NCI-H460 (cell line): ENCODE results near the gene GUCY1A1. TPM values are rescaled to one million over a fixed set of nuclear protein-coding genes. Genes with fewer than 3 reads are reported as not detected.

Experiments
- DNase-seq: peaks from one replicate; pipeline ENCODE4 v3.0.0-alpha.2; 2016; ENCODE audit warnings: low read depth; ENCODE audit errors: extremely low read depth
- total RNA-seq: library from RNA; depleted of rRNA; stranded (reverse); fragments of >200 nt; shearing (Covaris generic); gene quantifications from 2 replicates; pipeline ENCODE4 v1.2.3, GENCODE V29; 2014; rRNA removed

Gene GUCY1A1
- total RNA-seq, 1 experiment from 2014 or later = 0.92 TPM

GRCh38 chr4:155768370-155768769 lies 101.7 kb downstream of the GUCY1A1 start:
- no peak for DNase-seq

- no peak for DNase-seq
These were observed 102.4 kb downstream of the GUCY1A1 start for GRCh38 chr4:155769090-155769489.

GRCh38 chr4:155772459-155773195 lies 106.0 kb downstream of the GUCY1A1 start:
- DNase-seq = no peak

GRCh38 chr4:155773196-155773800 lies 106.7 kb downstream of the GUCY1A1 start:
- DNase-seq = no peak

- DNase-seq = no peak
These were observed 107.4 kb downstream of the GUCY1A1 start for GRCh38 chr4:155774033-155774432.

GRCh38 chr4:155777971-155778735 lies 111.5 kb downstream of the GUCY1A1 start:
- no peak for DNase-seq

- no peak for DNase-seq
These were observed 114.1 kb downstream of the GUCY1A1 start for GRCh38 chr4:155780775-155781174.

GRCh38 chr4:155781249-155781831 lies 114.7 kb downstream of the GUCY1A1 start:
- DNase-seq = no peak

Other genes with a start within 250 kb of the GUCY1A1 start
- 0.58 and 1.1 TPM in 2 replicates for gene GUCY1B1, start 92.2 kb downstream of the GUCY1A1 start, total RNA-seq
- not detected in 2 replicates for gene ASIC5, start 199.4 kb downstream of the GUCY1A1 start, total RNA-seq
- 11.4 and 17.6 TPM in 2 replicates for gene TDO2, start 236.8 kb downstream of the GUCY1A1 start, total RNA-seq